GM12878 (cell line): ENCODE data around the gene INHBC. TPM values are rescaled to one million over a fixed set of nuclear protein-coding genes. Genes with fewer than 3 reads are reported as not detected.
A peak's percentile ranks its signal among the peaks of the same experiment; 100 is the strongest.

Experiments
- ATF3 ChIP-seq: IDR thresholded peaks from 2 replicates; pipeline ENCODE4 v1.6.1; 2011; ENCODE audit warnings: low read depth, mild to moderate bottlenecking, low read length, moderate library complexity, borderline replicate concordance; ENCODE audit errors: extremely low read depth
- BCL3 ChIP-seq: IDR thresholded peaks from 2 replicates; pipeline ENCODE4 v1.6.1; 2011; ENCODE audit warnings: borderline replicate concordance, low read depth, mild to moderate bottlenecking, moderate library complexity, low read length; ENCODE audit not compliant: insufficient read depth, poor library complexity, severe bottlenecking
- BHLHE40 ChIP-seq, 2 experiments: fragments of 450-650 bp in 1 of 2; IDR thresholded peaks; 2 replicates each; pipeline ENCODE4 v1.6.1; 2011 to 2017; ENCODE audit warnings: low read depth in 2 of 2, borderline replicate concordance in 1 of 2, improper control_type of control experiment in 1 of 2, low read length in 1 of 2, mild to moderate bottlenecking in 1 of 2
- MEF2B ChIP-seq: fragments of 450-650 bp; IDR thresholded peaks from 2 replicates; pipeline ENCODE4 v1.6.1; 2018; ENCODE audit warnings: mild to moderate bottlenecking, moderate library complexity; ENCODE audit not compliant: partially characterized antibody, poor library complexity, severe bottlenecking
- NBN ChIP-seq: fragments of 450-650 bp; IDR thresholded peaks from 2 replicates; pipeline ENCODE4 v1.6.1; 2016
- RUNX3 ChIP-seq: IDR thresholded peaks from 2 replicates; pipeline ENCODE4 v1.6.1; 2012; ENCODE audit warnings: low read length, inconsistent platforms
- SMAD1 ChIP-seq: fragments of 450-650 bp; IDR thresholded peaks from 2 replicates; pipeline ENCODE4 v1.6.1; 2018; ENCODE audit warnings: mild to moderate bottlenecking, low read depth; ENCODE audit not compliant: partially characterized antibody
- SUZ12 ChIP-seq: fragments of 200-600 bp; sonication (generic); IDR thresholded peaks from one replicate; pipeline ENCODE4 v1.6.1; 2018; ENCODE audit warnings: antibody characterized with exemption, mild to moderate bottlenecking; ENCODE audit not compliant: unreplicated experiment
- ZBTB33 ChIP-seq: fragments of 450-650 bp; IDR thresholded peaks from 2 replicates; pipeline ENCODE4 v1.6.1; 2017; ENCODE audit warnings: mild to moderate bottlenecking
- ZBTB4 ChIP-seq: fragments of 450-650 bp; formaldehyde crosslinking; IDR thresholded peaks from 2 replicates; pipeline ENCODE4 v1.4.0; 2022; ENCODE audit warnings: mild to moderate bottlenecking, moderate library complexity
- polyA plus RNA-seq, 11 experiments: library from polyadenylated mRNA; depleted of rRNA in 4 of 11; unstranded in 6 of 11; stranded (reverse) in 5 of 11; fragments of >200 nt; fragmentation: Nextera tagmentation in 4 of 11; fragmentation: Illumina TruSeq in 1 of 11; extraction: Ambion mirVana in 4 of 11; extraction: Trizol in 1 of 11; gene quantifications; 1 replicate in 1 of 11; 2 replicates in 10 of 11; pipeline versions ENCODE4 v1.2.1 to v1.2.3, GENCODE V29; 2011 to 2016; ENCODE audit warnings: inconsistent platforms in 2 of 11, missing spikeins in 2 of 11, low read depth in 1 of 11
- total RNA-seq, 4 experiments: library from RNA; depleted of rRNA in 3 of 4; stranded (reverse); fragments of >200 nt in 3 of 4; fragmentation: Illumina TruSeq in 1 of 4; extraction: Trizol in 1 of 4; gene quantifications; 2 replicates each; pipeline versions ENCODE4 v1.2.1 to v1.2.3, GENCODE V29; 2013 to 2021

The INHBC gene
- total and polyA plus RNA-seq, 10 of the 15 experiments (the other 5 are each of a cell fraction or from before 2014, with no cell fraction given) = 0.04 to 0.22 (median 0.13) TPM; not detected in 5

- no peak for TF ChIP-seq SUZ12
- TF ChIP-seq RUNX3 = no peak
- TF ChIP-seq ZBTB4 = no peak
- no peak for TF ChIP-seq BCL3
- no peak for TF ChIP-seq ATF3
- TF ChIP-seq NBN = peak; percentile 30; the same call in 1 of the 2 replicates
- TF ChIP-seq BHLHE40 (IDR thresholded peaks at IDR 0.05; ENCODE audit: borderline replicate concordance in 1 of 2, low read depth in 2 of 2, low read length in 1 of 2) = 0 out of 4 replicates have a peak, but pooled peaks of 1 of the 2 experiments have one; percentile 32
- no peak for TF ChIP-seq ZBTB33
- TF ChIP-seq SMAD1 = no peak
- peak; percentile 38 for TF ChIP-seq MEF2B
Observed at GRCh38 chr12:57462912-57463253, 28.3 kb downstream of the INHBC start (continued).
